IMR-90 (cell line): ENCODE measurements around the gene RNF224. TPM values are rescaled to one million over a fixed set of nuclear protein-coding genes. Genes with fewer than 3 reads are reported as not detected.

Source experiments
- ATAC-seq: fragments of 200-7000 bp; cut with Tn5 transposase; 2 replicates; pipeline ENCODE4 v1.9.1; 2020; ENCODE audit warnings: low read depth, mild to moderate bottlenecking, moderate library complexity
- BruUV-seq: library from RNA; stranded (reverse); fragments of 400-500 nt; replicated peaks from 2 replicates; lab custom pipeline; 2021; lab: Mats Ljungman, UMichigan
- CTCF ChIA-PET: fragments of 300-600 bp; formaldehyde crosslinking; extraction: SDS; loops from one replicate; lab custom pipeline; 2021; ENCODE audit warnings: antibody characterized with exemption; lab: Yijun Ruan, JAX
- POLR2A ChIA-PET: fragments of 300-600 bp; sonication (Branson Sonifier 250); formaldehyde crosslinking; loops from one replicate; lab custom pipeline; 2022; ENCODE audit warnings: antibody characterized with exemption; ENCODE audit not compliant: unreplicated experiment; lab: Charles Lee
- DNase-seq: peaks from one replicate; pipeline ENCODE4 v3.0.0; 2013
- H2AFZ ChIP-seq: replicated peaks from 2 replicates; pipeline ENCODE3; 2013; ENCODE audit warnings: low read length, mild to moderate bottlenecking; ENCODE audit not compliant: poor library complexity
- H2AK5ac ChIP-seq: 2 replicates; pipeline ENCODE4 v1.6.1; 2013; ENCODE audit warnings: low read depth, low read length, inconsistent platforms
- H2AK9ac ChIP-seq: replicated peaks from 2 replicates; pipeline ENCODE3; 2013; ENCODE audit warnings: mild to moderate bottlenecking, low read depth, low read length, moderate library complexity; ENCODE audit not compliant: poor library complexity
- H2BK120ac ChIP-seq: 2 replicates; pipeline ENCODE4 v1.6.1; 2013; ENCODE audit warnings: low read depth, low read length, inconsistent platforms
- H2BK15ac ChIP-seq: 3 replicates; pipeline ENCODE4 v1.6.1; 2013; ENCODE audit warnings: low read depth, low read length, inconsistent platforms
- H2BK20ac ChIP-seq: 2 replicates; pipeline ENCODE4 v1.6.1; 2013; ENCODE audit warnings: low read depth, mild to moderate bottlenecking, inconsistent platforms, low read length, moderate library complexity
- H2BK5ac ChIP-seq: 2 replicates; pipeline ENCODE4 v1.6.1; 2013; ENCODE audit warnings: mild to moderate bottlenecking, low read depth, low read length, inconsistent platforms; ENCODE audit not compliant: poor library complexity, severe bottlenecking
- H3K14ac ChIP-seq: replicated peaks from 2 replicates; pipeline ENCODE4 v1.6.1; 2013; ENCODE audit warnings: low read depth, low read length, inconsistent platforms
- H3K18ac ChIP-seq: 2 replicates; pipeline ENCODE4 v1.6.1; 2013; ENCODE audit warnings: low read depth, low read length, control low read depth
- H3K23ac ChIP-seq: 2 replicates; pipeline ENCODE4 v1.6.1; 2013; ENCODE audit warnings: low read depth, low read length, inconsistent platforms
- H3K27ac ChIP-seq: 2 replicates; pipeline ENCODE4 v1.5.1; 2013; ENCODE audit warnings: mild to moderate bottlenecking, control low read depth, low read length; ENCODE audit not compliant: insufficient read depth
- H3K27me3 ChIP-seq: 2 replicates; pipeline ENCODE4 v1.6.1; 2013; ENCODE audit warnings: low read length; ENCODE audit not compliant: control insufficient read depth, insufficient read depth
- H3K36me3 ChIP-seq: 2 replicates; pipeline ENCODE4 v1.6.1; 2013; ENCODE audit warnings: low read length, mixed read lengths; ENCODE audit not compliant: control insufficient read depth, insufficient read depth
- H3K4ac ChIP-seq: 2 replicates; pipeline ENCODE4 v1.6.1; 2013; ENCODE audit warnings: low read depth, low read length, inconsistent platforms
- H3K4me1 ChIP-seq: 2 replicates; pipeline ENCODE4 v1.6.1; 2013; ENCODE audit warnings: low read length, mixed read lengths; ENCODE audit not compliant: control insufficient read depth, insufficient read depth
- H3K4me2 ChIP-seq: 2 replicates; pipeline ENCODE4 v1.6.1; 2013; ENCODE audit warnings: low read depth, mild to moderate bottlenecking, control low read depth, low read length, moderate library complexity
- H3K4me3 ChIP-seq: 2 replicates; pipeline ENCODE4 v1.5.1; 2013; ENCODE audit warnings: low read depth, mild to moderate bottlenecking, control low read depth, low read length, moderate library complexity; ENCODE audit not compliant: insufficient read depth
- H3K56ac ChIP-seq: 2 replicates; pipeline ENCODE4 v1.6.1; 2013; ENCODE audit warnings: low read length, inconsistent platforms; ENCODE audit not compliant: insufficient read depth; ENCODE audit errors: extremely low read depth
- H3K79me1 ChIP-seq, 2 experiments: 2 replicates each; pipeline ENCODE4 v1.6.1; 2013; ENCODE audit warnings: low read length in 2 of 2, inconsistent platforms in 1 of 2, low read depth in 1 of 2
- H3K9ac ChIP-seq: 2 replicates; pipeline ENCODE4 v1.6.1; 2013; ENCODE audit warnings: low read depth, low read length, control low read depth
- H3K9me1 ChIP-seq: 2 replicates; pipeline ENCODE4 v1.6.1; 2013; ENCODE audit warnings: low read length, inconsistent platforms; ENCODE audit not compliant: insufficient read depth
- H3K9me3 ChIP-seq: 2 replicates; pipeline ENCODE4 v1.6.1; 2013; ENCODE audit warnings: low read length; ENCODE audit not compliant: control insufficient read depth, insufficient read depth
- H4K20me1 ChIP-seq: 2 replicates; pipeline ENCODE4 v1.6.1; 2013; ENCODE audit warnings: low read length, inconsistent platforms; ENCODE audit not compliant: insufficient read depth
- H4K5ac ChIP-seq: 2 replicates; pipeline ENCODE4 v1.6.1; 2013; ENCODE audit warnings: mild to moderate bottlenecking, low read depth, low read length, control low read depth
- H4K8ac ChIP-seq, 2 experiments: 2 replicates each; pipeline ENCODE4 v1.6.1; 2013; ENCODE audit warnings: low read depth in 2 of 2, low read length in 2 of 2, control low read depth in 1 of 2, inconsistent platforms in 1 of 2
- H4K91ac ChIP-seq: 2 replicates; pipeline ENCODE4 v1.6.1; 2013; ENCODE audit warnings: low read depth, low read length, inconsistent platforms; ENCODE audit not compliant: insufficient read depth
- BHLHE40 ChIP-seq: fragments of 150-350 bp; IDR thresholded peaks from 2 replicates; pipeline ENCODE4 v1.6.1; 2016; ENCODE audit warnings: mild to moderate bottlenecking, low read depth, low read length
- MAFK ChIP-seq: IDR thresholded peaks from 2 replicates; pipeline ENCODE4 v1.6.1; 2012; ENCODE audit warnings: low read depth, low read length, improper control_type of control experiment
- MAZ ChIP-seq: IDR thresholded peaks from 2 replicates; pipeline ENCODE4 v1.6.1; 2012; ENCODE audit warnings: low read depth, mild to moderate bottlenecking, low read length, improper control_type of control experiment, moderate library complexity, borderline replicate concordance
- NFE2L2 ChIP-seq: fragments of 150-350 bp; IDR thresholded peaks from 2 replicates; pipeline ENCODE4 v1.6.1; 2016; ENCODE audit warnings: low read depth, mild to moderate bottlenecking, low read length
- RAD21 ChIP-seq: IDR thresholded peaks from 2 replicates; pipeline ENCODE4 v1.6.1; 2012; ENCODE audit warnings: low read length, improper control_type of control experiment
- RCOR1 ChIP-seq: IDR thresholded peaks from 2 replicates; pipeline ENCODE4 v1.6.1; 2012; ENCODE audit warnings: mild to moderate bottlenecking, low read length, improper control_type of control experiment; ENCODE audit not compliant: insufficient replicate concordance
- WGBS, 2 experiments: methylation state at CpG; one replicate each; pipeline versions ENCODE4 v1.1.5 to v1.1.7; 2013; ENCODE audit warnings: missing lambda C conversion rate in 2 of 2; ENCODE audit not compliant: insufficient read length in 1 of 2; ENCODE audit errors: extremely low coverage in 2 of 2; 5-methylcytosine and 5-hydroxymethylcytosine counted together
- dilution Hi-C: fragments of 300-500 bp; cut with HindIII; formaldehyde crosslinking; loops from one replicate; pipeline ENCODE4 v1.14.3; 2018; ENCODE audit warnings: low sequenced_read_pairs; ENCODE audit not compliant: unreplicated experiment
- in situ Hi-C: fragments of 300-500 bp; cut with MboI; formaldehyde crosslinking; loops from 3 replicates; pipeline ENCODE4 v1.14.3; 2019; ENCODE audit warnings: low sequenced_read_pairs, inconsistent platforms, mixed read lengths
- intact Hi-C: fragments of 100-400 bp; cut with micrococcal nuclease; formaldehyde crosslinking; loops from 2 replicates; pipeline ENCODE4 v1.10.0; 2022
- polyA plus RNA-seq, 3 experiments: library from polyadenylated mRNA; depleted of rRNA; stranded (reverse); fragments of >200 nt; gene quantifications; 2 replicates each; pipeline ENCODE4 v1.2.3, GENCODE V29; 2012; ENCODE audit warnings: low replicate concordance in 1 of 3
- total RNA-seq: library from RNA; depleted of rRNA; stranded (reverse); fragments of >200 nt; gene quantifications from 2 replicates; pipeline ENCODE4 v1.2.3, GENCODE V29; 2012
- TF ChIP-seq, protein P1 (sequence below): fragments of 150-350 bp; IDR thresholded peaks from 2 replicates; pipeline ENCODE4 v1.6.1; 2017; ENCODE audit warnings: mild to moderate bottlenecking, antibody characterized with exemption, low read length, low read depth

Gene RNF224
- total and polyA plus RNA-seq, 2 of the 4 experiments (the other 2 are of a cell fraction) = not detected

DNA sequence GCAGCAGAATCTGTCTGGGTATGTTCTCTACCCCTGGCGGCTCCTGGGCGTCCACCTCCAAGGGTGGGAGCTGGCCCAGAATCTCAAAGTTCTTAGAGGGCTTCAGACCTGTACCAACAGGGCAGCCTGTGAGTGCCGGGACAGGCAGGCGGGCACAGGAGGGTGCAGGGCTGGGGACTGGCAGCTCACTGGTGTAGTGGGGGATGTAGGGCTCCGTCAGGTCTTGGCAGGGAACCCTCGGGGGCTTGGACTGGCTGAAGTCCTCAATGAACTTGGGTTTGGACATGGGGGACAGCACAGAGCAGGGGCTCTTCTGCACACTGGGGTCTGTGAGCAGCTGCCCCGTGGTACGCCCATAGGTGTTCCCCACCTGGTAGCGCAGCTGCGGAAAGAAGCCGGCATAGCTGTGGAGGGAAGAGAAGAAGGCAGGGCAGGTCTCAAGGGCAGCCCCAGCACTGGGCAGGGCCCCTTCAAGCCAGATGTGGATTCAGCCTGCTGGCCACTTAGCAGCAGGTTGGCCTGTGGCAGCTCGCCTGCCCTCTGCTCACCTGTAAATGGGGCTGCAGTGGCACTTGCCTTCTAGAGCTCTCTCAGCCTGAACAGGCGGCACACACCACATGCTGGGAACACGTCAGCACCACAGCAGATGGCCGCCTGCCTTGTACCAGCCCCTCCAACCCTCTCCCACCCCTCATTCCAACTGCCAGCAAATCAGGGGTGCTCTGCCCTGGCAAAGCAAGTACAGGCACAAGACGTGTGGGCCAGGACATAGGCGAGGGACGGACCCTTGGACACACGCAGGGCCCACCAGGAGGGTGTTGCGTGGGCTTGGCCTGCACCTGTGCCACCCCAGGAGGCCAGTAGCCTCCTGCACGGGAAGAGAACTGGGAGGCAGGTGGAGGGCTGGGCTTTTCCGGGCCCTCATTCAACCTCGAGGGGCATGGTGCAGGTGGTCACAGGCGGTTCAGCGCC, 18.4 kb downstream of the RNF224 start:
- DNase-seq (no peak), ATAC-seq (no peak)
- H3K4me1 ChIP-seq = peaks cover 7% of the 10 kb centered on the region; the same call in 1 of the 2 replicates
- H4K8ac ChIP-seq = no peak overlapping the region
- no peak overlapping the region for H2AK9ac ChIP-seq
- 94% methylated on average over 12 of the region's 25 CpGs; no CpG with 5 or more reads in 1 of the 2 experiments for WGBS, 2 experiments
- no peak overlapping the region for H2BK5ac ChIP-seq
- no peak overlapping the region for H4K5ac ChIP-seq
- H2BK20ac ChIP-seq = no peak overlapping the region
- dilution Hi-C loops (no loop called here), in situ Hi-C loops (no loop called here), intact Hi-C loops (no loop called here)
- BruUV-seq = no TSS peak
- peaks cover 33% of the 10 kb centered on the region for H4K20me1 ChIP-seq
- no peak overlapping the region for H3K4me3 ChIP-seq
- H3K23ac ChIP-seq = no peak overlapping the region
- H3K56ac ChIP-seq = no peak overlapping the region
- no peak overlapping the region for H3K14ac ChIP-seq
- peaks cover 4% of the 10 kb centered on the region for H3K9me1 ChIP-seq
- H3K27ac ChIP-seq = no peak overlapping the region
- H2BK15ac ChIP-seq = no peak overlapping the region
- ChIA-PET CTCF (no interaction called here), POLR2A (interaction anchor here (1.9 kb wide), 1 partner anchor 9 kb away, joined by 9 read pairs; the partner anchor contains the start of gene NELFB)
- no peak overlapping the region for H2AFZ ChIP-seq
- H3K4me2 ChIP-seq = no peak overlapping the region
- H3K36me3 ChIP-seq = peaks cover 19% of the 10 kb centered on the region
- peaks cover 3 to 28% of the 10 kb centered on the region in 2 experiments; a peak in 3 of 4 replicates for H3K79me1 ChIP-seq
- H2BK120ac ChIP-seq = no peak overlapping the region
- no peaks in the 10 kb centered on the region for H3K27me3 ChIP-seq
- H3K9ac ChIP-seq = no peak overlapping the region
- H3K18ac ChIP-seq = no peak overlapping the region
- H3K9me3 ChIP-seq = no peaks in the 10 kb centered on the region
- no peak overlapping the region for H4K91ac ChIP-seq
- H2AK5ac ChIP-seq = no peak overlapping the region
- no peak overlapping the region for H3K4ac ChIP-seq
- TF ChIP-seq BHLHE40 = no peak
- no peak for TF ChIP-seq RCOR1
- TF ChIP-seq MAFK = no peak
- no peak for TF ChIP-seq MAZ
- TF ChIP-seq RAD21 = no peak
- no peak for TF ChIP-seq NFE2L2
- TF ChIP-seq, protein P1, sequence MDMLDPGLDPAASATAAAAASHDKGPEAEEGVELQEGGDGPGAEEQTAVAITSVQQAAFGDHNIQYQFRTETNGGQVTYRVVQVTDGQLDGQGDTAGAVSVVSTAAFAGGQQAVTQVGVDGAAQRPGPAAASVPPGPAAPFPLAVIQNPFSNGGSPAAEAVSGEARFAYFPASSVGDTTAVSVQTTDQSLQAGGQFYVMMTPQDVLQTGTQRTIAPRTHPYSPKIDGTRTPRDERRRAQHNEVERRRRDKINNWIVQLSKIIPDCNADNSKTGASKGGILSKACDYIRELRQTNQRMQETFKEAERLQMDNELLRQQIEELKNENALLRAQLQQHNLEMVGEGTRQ = no peak
